H1 (cell line): ENCODE measurements around the gene PRDM2. TPM values are rescaled to one million over a fixed set of nuclear protein-coding genes. Genes with fewer than 3 reads are reported as not detected.

Experiments used
- CBX5 ChIP-seq: fragments of 300-800, 300-1000 bp; sonication (generic); IDR thresholded peaks from 2 replicates; pipeline ENCODE4 v1.7.1; 2016; ENCODE audit warnings: antibody characterized with exemption, low read length, low read depth
- CEBPB ChIP-seq: IDR thresholded peaks from 2 replicates; pipeline ENCODE4 v1.6.1; 2012; ENCODE audit warnings: low read depth, low read length
- CTBP2 ChIP-seq: IDR thresholded peaks from 2 replicates; pipeline ENCODE4 v1.7.0; 2011; ENCODE audit warnings: borderline replicate concordance, mild to moderate bottlenecking, moderate library complexity, mixed read lengths, low read length; ENCODE audit not compliant: insufficient read depth, insufficient read length
- EZH2 ChIP-seq: fragments of 200-600 bp; sonication (generic); IDR thresholded peaks from 2 replicates; pipeline ENCODE4 v1.7.1; 2012; ENCODE audit warnings: low read depth, mild to moderate bottlenecking, moderate library complexity, low read length, inconsistent platforms; ENCODE audit not compliant: severe bottlenecking
- HDAC6 ChIP-seq: IDR thresholded peaks from one replicate; pipeline ENCODE4 v1.7.1; 2012; ENCODE audit warnings: low read depth, mild to moderate bottlenecking, inconsistent platforms, low read length, moderate library complexity
- RFX5 ChIP-seq: IDR thresholded peaks from 2 replicates; pipeline ENCODE4 v1.6.1; 2011; ENCODE audit warnings: low read depth, low read length, improper control_type of control experiment, borderline replicate concordance
- ZNF274 ChIP-seq: IDR thresholded peaks from 2 replicates; pipeline ENCODE4 v1.7.0; 2012; ENCODE audit warnings: low read length, borderline replicate concordance; ENCODE audit errors: extremely low read depth
- polyA plus RNA-seq, 7 experiments: library from polyadenylated mRNA; depleted of rRNA in 3 of 7; stranded (reverse) in 5 of 7; unstranded in 2 of 7; fragments of >200 nt in 5 of 7; fragments of 200-250 nt in 2 of 7; gene quantifications; 1 replicate in 5 of 7; 2 replicates in 1 of 7; 4 replicates in 1 of 7; pipeline versions ENCODE4 v1.2.1 to v1.2.3, GENCODE V29; 2011 to 2013; ENCODE audit warnings: missing spikeins in 2 of 7, mixed read lengths in 2 of 7
- total RNA-seq: library from RNA; stranded (reverse); fragmentation: NEBNext Ultra II Directional; extraction: Animal tissue kit (Norgen Biotek cat#: 25700); gene quantifications from 2 replicates; pipeline ENCODE4 v1.2.1, GENCODE V29; 2021
- TF ChIP-seq, protein P1 (sequence below): IDR thresholded peaks from 2 replicates; pipeline ENCODE4 v1.6.1; 2012; ENCODE audit warnings: low read length, inconsistent platforms

PRDM2 gene
- total and polyA plus RNA-seq, 2 of the 8 experiments (the other 6 are each of a cell fraction or from before 2014, with no cell fraction given) = 5.8 to 21.2 TPM

DNA sequence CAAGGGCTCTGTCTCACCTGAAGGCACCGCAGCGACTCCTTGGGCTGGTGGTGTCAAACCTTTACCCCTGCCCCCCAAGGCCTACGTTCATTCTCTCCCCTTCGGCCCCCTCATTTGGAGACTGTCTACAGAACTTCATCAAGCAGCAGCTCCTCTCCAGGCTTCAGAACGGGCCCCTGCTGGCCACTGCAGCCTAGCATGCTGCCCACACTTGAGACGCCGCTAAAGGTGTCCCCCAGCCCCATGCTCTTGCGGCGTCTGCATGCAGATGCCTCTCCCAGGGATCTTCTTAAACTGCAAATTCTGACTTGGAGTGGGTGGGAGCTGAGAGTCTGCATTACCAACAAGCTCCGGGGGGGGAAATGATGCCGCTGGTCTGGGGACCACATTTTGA, 104.2 kb downstream of the PRDM2 start (continued):
- TF ChIP-seq, protein P1, sequence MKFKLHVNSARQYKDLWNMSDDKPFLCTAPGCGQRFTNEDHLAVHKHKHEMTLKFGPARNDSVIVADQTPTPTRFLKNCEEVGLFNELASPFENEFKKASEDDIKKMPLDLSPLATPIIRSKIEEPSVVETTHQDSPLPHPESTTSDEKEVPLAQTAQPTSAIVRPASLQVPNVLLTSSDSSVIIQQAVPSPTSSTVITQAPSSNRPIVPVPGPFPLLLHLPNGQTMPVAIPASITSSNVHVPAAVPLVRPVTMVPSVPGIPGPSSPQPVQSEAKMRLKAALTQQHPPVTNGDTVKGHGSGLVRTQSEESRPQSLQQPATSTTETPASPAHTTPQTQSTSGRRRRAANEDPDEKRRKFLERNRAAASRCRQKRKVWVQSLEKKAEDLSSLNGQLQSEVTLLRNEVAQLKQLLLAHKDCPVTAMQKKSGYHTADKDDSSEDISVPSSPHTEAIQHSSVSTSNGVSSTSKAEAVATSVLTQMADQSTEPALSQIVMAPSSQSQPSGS = no peak
- no peak for TF ChIP-seq ZNF274
- no peak for TF ChIP-seq RFX5
- TF ChIP-seq EZH2 = no peak
- TF ChIP-seq CBX5 = no peak
- no peak for TF ChIP-seq HDAC6
- no peak for TF ChIP-seq CTBP2
- no peak for TF ChIP-seq CEBPB
